Upper lobe of left lung (tissue), 6 donors: ENCODE measurements around the gene TSSK3. TPM values are rescaled to one million over a fixed set of nuclear protein-coding genes. Genes with fewer than 3 reads are reported as not detected.

Experiments
- ATAC-seq, 2 donors: fragments of 200-7000 bp; cut with Tn5 transposase; one replicate each; pipeline ENCODE4 v1.9.1; 2022; ENCODE audit warnings: mild to moderate bottlenecking in 2 of 2, moderate library complexity in 2 of 2; ENCODE audit not compliant: low FRiP score in 2 of 2
- DNase-seq, 2 donors: peaks; one replicate each; pipeline ENCODE4 v3.0.0-alpha.2; 2019 to 2020
- H3K27ac ChIP-seq, 4 donors: fragments of 200-600 bp; sonication (generic); one replicate each; pipeline ENCODE4 v1.5.1; 2016 to 2019
- H3K27me3 ChIP-seq, 4 donors: fragments of 200-600 bp; sonication (generic); one replicate each; pipeline ENCODE4 v1.5.1; 2017 to 2019
- H3K36me3 ChIP-seq, 4 donors: fragments of 200-600 bp; sonication (generic); one replicate each; pipeline ENCODE4 v1.5.1; 2016 to 2019
- H3K4me1 ChIP-seq, 4 donors: fragments of 200-600 bp; sonication (generic); one replicate each; pipeline ENCODE4 v1.5.1; 2018 to 2019
- H3K4me3 ChIP-seq, 4 donors: fragments of 200-600 bp; sonication (generic); one replicate each; pipeline ENCODE4 v1.5.1; 2017 to 2019; ENCODE audit warnings: mild to moderate bottlenecking in 2 of 4, moderate library complexity in 1 of 4
- H3K9me3 ChIP-seq, 4 donors: fragments of 200-600 bp; sonication (generic); one replicate each; pipeline ENCODE4 v1.5.1; 2018 to 2019
- EP300 ChIP-seq, 4 donors: sonication (generic); formaldehyde crosslinking; IDR thresholded peaks; one replicate each; pipeline ENCODE4 v1.5.1; 2017; ENCODE audit warnings: antibody characterized with exemption in 4 of 4, control low read depth in 2 of 4
- POLR2A ChIP-seq, 4 donors: fragments of 450-650 bp; IDR thresholded peaks; one replicate each; pipeline ENCODE4 v1.5.1; 2016 to 2017; ENCODE audit warnings: antibody characterized with exemption in 4 of 4, mild to moderate bottlenecking in 2 of 4
- POLR2AphosphoS5 ChIP-seq, 2 donors: sonication (generic); formaldehyde crosslinking; IDR thresholded peaks; one replicate each; pipeline ENCODE4 v1.5.1; 2017; ENCODE audit warnings: antibody characterized with exemption in 2 of 2
- WGBS, 2 donors: methylation state at CpG; one replicate each; pipeline ENCODE4 v1.1.5; 2017 to 2018; 5-methylcytosine and 5-hydroxymethylcytosine counted together
- total RNA-seq, 6 donors: library from RNA; depleted of rRNA in 4 of 6; stranded (reverse); fragments of >200 nt in 4 of 6; gene quantifications; one replicate each; pipeline versions ENCODE4 v1.1.0 to v1.2.1, GENCODE V29; 2016 to 2021
- TF ChIP-seq, protein P1 (sequence below), 6 experiments: fragments of 450-650 bp in 4 of 6; fragments of 200-600 bp in 2 of 6; sonication (generic) in 2 of 6; IDR thresholded peaks; one replicate each; pipeline ENCODE4 v1.5.1; 2016 to 2019; ENCODE audit warnings: antibody characterized with exemption in 6 of 6
- donor health status: DM: no; HTN: no; CAD: no; lungs with moderate emphysema.
- donor health status: DM: no; HTN: yes; CAD: no; lungs with severe emphysema.

The TSSK3 gene
- total RNA-seq, 6 donors from 2014 or later: 1.2 to 2.3 (median 1.8) TPM; not detected in 2

GRCh38 chr1:32351399-32352238 lies 10.7 kb upstream of the TSSK3 start:
- 2 to 7% methylated on average over 25 of the region's 75 CpGs for WGBS, 2 donors
- Histone ChIP-seq H3K36me3 (no peaks in the 10 kb centered on the region), H3K27ac (peak overlapping the region; percentile 86 to 96 (median 88)), H3K27me3 (no peaks in the 10 kb centered on the region), H3K4me3 (peak overlapping the region; percentile 51 to 80 (median 65)), H3K9me3 (no peaks in the 10 kb centered on the region), H3K4me1 (peaks cover 43 to 60% (median 53%) of the 10 kb centered on the region in 4 donors)
- ATAC-seq: peak; percentile 96
- peak; percentile 96 to 98 for DNase-seq
- peak; percentile 47 to 95 for TF ChIP-seq POLR2AphosphoS5 (IDR thresholded peaks at IDR 0.05)
- TF ChIP-seq POLR2A (IDR thresholded peaks at IDR 0.05): peak in 3 of 4 donors; percentile 74 to 92 (median 89)
- TF ChIP-seq, protein P1, sequence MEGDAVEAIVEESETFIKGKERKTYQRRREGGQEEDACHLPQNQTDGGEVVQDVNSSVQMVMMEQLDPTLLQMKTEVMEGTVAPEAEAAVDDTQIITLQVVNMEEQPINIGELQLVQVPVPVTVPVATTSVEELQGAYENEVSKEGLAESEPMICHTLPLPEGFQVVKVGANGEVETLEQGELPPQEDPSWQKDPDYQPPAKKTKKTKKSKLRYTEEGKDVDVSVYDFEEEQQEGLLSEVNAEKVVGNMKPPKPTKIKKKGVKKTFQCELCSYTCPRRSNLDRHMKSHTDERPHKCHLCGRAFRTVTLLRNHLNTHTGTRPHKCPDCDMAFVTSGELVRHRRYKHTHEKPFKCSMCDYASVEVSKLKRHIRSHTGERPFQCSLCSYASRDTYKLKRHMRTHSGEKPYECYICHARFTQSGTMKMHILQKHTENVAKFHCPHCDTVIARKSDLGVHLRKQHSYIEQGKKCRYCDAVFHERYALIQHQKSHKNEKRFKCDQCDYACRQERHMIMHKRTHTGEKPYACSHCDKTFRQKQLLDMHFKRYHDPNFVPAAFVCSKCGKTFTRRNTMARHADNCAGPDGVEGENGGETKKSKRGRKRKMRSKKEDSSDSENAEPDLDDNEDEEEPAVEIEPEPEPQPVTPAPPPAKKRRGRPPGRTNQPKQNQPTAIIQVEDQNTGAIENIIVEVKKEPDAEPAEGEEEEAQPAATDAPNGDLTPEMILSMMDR (IDR thresholded peaks at IDR 0.05): peak in 1 of 6 experiments; percentile 21
- TF ChIP-seq EP300 (IDR thresholded peaks at IDR 0.05): no peak

DNA sequence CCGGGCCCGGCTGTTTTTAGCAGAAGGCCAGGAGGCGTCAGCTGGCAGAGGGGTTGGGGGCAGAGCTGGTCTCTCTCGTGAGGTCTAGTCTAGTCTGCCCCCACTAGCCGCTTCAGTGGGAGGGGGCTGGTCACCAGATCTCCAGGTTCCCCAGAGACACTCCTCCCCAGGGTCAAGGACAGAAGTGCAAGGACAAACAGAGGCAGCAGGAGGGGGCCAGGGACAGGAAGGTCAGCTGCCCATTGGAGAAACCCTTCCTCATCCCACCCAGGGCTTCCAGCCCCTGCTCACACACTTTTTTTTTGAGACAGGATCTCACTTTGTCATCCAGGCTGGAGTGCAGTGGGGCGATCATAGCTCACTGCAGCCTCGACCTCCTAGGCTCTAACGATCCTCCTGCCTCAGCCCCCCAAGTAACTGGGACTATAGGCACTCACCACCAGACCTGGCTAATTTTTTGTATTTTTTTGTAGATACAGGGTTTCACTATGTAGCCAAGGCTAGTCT lies 10.0 kb upstream of the TSSK3 start:
- WGBS, 2 donors: 62 to 63% methylated on average over 2 to 8 of the region's 8 CpGs
- Histone ChIP-seq H3K9me3 (no peaks in the 10 kb centered on the region), H3K4me3 (peak overlapping the region; percentile 51 to 80 (median 65)), H3K4me1 (peaks cover 43 to 60% (median 53%) of the 10 kb centered on the region in 4 donors), H3K27me3 (no peaks in the 10 kb centered on the region), H3K36me3 (no peaks in the 10 kb centered on the region), H3K27ac (peak overlapping the region; percentile 86 to 96 (median 88))
- no peak for ATAC-seq
- TF ChIP-seq POLR2AphosphoS5 (IDR thresholded peaks at IDR 0.05) (no peak), POLR2A (IDR thresholded peaks at IDR 0.05) (no peak), EP300 (IDR thresholded peaks at IDR 0.05) (no peak)
- TF ChIP-seq, protein P1 (IDR thresholded peaks at IDR 0.05): no peak
- DNase-seq: no peak

DNA sequence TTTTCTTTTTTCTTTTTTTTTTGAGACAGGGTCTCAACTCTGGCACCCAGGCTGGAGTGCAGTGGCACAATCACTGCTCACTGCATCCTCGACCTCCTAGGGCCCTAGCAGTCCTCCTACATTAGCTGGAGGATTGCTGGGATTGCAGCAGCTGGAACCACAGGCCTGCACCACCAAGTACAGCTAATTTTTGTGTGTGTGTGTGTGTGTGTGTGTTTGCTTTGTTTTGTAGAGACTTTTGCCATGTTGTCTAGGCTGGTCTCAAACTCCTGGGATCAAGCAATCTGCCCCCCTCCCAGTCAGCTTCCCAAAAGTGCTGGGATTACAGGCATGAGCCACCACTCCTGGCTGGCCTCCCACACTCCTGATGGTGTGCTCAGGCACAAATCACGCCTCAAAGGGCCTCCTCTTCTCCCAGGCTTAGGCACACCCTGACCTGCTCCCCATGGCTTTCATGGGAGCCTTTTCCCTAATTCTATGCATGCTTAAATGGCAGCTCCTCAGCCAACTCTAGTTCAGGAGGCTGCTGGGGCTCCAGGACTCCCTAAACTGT lies 9.4 kb upstream of the TSSK3 start:
- WGBS, 2 donors: 75 to 76% methylated on average over 2 of the region's 2 CpGs
- TF ChIP-seq POLR2A (IDR thresholded peaks at IDR 0.05) (no peak), EP300 (IDR thresholded peaks at IDR 0.05) (no peak)
- TF ChIP-seq, protein P1 (IDR thresholded peaks at IDR 0.05): no peak
- H3K27me3 ChIP-seq: no peaks in the 10 kb centered on the region
- peak overlapping the region in 3 of 4 donors; percentile 2 to 96 (median 86) for H3K27ac ChIP-seq
- DNase-seq (no peak), ATAC-seq (no peak)
- no peaks in the 10 kb centered on the region for H3K36me3 ChIP-seq
- peak overlapping the region in 1 of 4 donors; percentile 61 for H3K4me3 ChIP-seq
- H3K9me3 ChIP-seq: no peaks in the 10 kb centered on the region
- peaks cover 43 to 59% (median 52%) of the 10 kb centered on the region in 4 donors for H3K4me1 ChIP-seq

DNA sequence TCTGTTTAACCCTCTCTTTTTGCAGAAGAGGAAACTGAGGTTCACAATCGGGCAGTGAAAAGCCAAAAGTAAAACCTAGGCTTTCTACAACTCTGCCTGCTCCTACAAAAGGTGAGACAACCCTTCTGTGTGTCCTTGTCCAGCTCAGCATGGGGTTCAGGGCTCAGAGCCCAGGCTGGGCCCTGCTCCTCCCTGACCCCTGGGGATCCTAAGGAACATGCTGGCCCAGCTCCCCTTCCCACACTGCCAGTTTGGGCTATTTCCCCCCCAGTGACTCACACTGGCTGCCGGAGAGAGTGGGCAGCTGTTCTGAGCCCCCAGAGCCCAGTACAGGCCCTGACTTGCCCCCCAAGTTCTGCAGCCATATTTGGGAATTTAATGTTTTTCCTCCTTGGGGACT lies 8.9 kb upstream of the TSSK3 start:
- ATAC-seq (no peak), DNase-seq (no peak)
- Histone ChIP-seq H3K36me3 (no peaks in the 10 kb centered on the region), H3K4me3 (no peak overlapping the region), H3K27me3 (no peaks in the 10 kb centered on the region), H3K9me3 (no peaks in the 10 kb centered on the region), H3K27ac (peak overlapping the region in 3 of 4 donors; percentile 2 to 96 (median 86)), H3K4me1 (peaks cover 42 to 54% (median 47%) of the 10 kb centered on the region in 4 donors)
- 57% methylated on average over 2 of the region's 2 CpGs for WGBS, 2 donors
- TF ChIP-seq POLR2AphosphoS5 (IDR thresholded peaks at IDR 0.05): no peak
- TF ChIP-seq EP300 (IDR thresholded peaks at IDR 0.05): no peak
- no peak for TF ChIP-seq POLR2A (IDR thresholded peaks at IDR 0.05)
- TF ChIP-seq, protein P1 (IDR thresholded peaks at IDR 0.05): no peak
